H9 (cell line): ENCODE measurements around the gene NPAS1. TPM values are rescaled to one million over a fixed set of nuclear protein-coding genes. Genes with fewer than 3 reads are reported as not detected.
A peak's percentile ranks its signal among the peaks of the same experiment; 100 is the strongest.

Experiments
- DNase-seq: peaks from one replicate; pipeline ENCODE4 v3.0.0-alpha.2; 2017
- H2AFZ ChIP-seq: one replicate; pipeline ENCODE4 v1.6.1; 2013; ENCODE audit warnings: mild to moderate bottlenecking, low read length, control low read depth, moderate library complexity
- H2AK5ac ChIP-seq: 2 replicates; pipeline ENCODE4 v1.6.1; 2013; ENCODE audit warnings: low read length, control low read depth, mixed read lengths; ENCODE audit not compliant: insufficient read length
- H2BK120ac ChIP-seq: one replicate; pipeline ENCODE4 v1.6.1; 2013; ENCODE audit warnings: low read depth, mild to moderate bottlenecking, low read length, control low read depth, inconsistent platforms; ENCODE audit not compliant: poor library complexity, severe bottlenecking
- H2BK12ac ChIP-seq: 2 replicates; pipeline ENCODE4 v1.6.1; 2013; ENCODE audit warnings: low read length, control low read depth, mixed read lengths, low read depth; ENCODE audit not compliant: insufficient read length
- H2BK15ac ChIP-seq: 2 replicates; pipeline ENCODE4 v1.6.1; 2013; ENCODE audit warnings: low read depth, low read length, control low read depth
- H2BK20ac ChIP-seq: one replicate; pipeline ENCODE4 v1.6.1; 2013; ENCODE audit warnings: low read depth, mild to moderate bottlenecking, low read length, control low read depth, inconsistent platforms; ENCODE audit not compliant: poor library complexity, severe bottlenecking
- H2BK5ac ChIP-seq: 2 replicates; pipeline ENCODE4 v1.6.1; 2013; ENCODE audit warnings: low read length, control low read depth, mixed read lengths; ENCODE audit not compliant: insufficient read length
- H3K14ac ChIP-seq: 2 replicates; pipeline ENCODE4 v1.6.1; 2013; ENCODE audit warnings: low read length, control low read depth; ENCODE audit not compliant: insufficient read depth
- H3K18ac ChIP-seq: 2 replicates; pipeline ENCODE4 v1.6.1; 2013; ENCODE audit warnings: low read depth, mild to moderate bottlenecking, mixed read lengths, low read length, control low read depth; ENCODE audit not compliant: insufficient read length
- H3K23ac ChIP-seq: 2 replicates; pipeline ENCODE4 v1.6.1; 2013; ENCODE audit warnings: low read length, control low read depth, mixed read lengths, low read depth; ENCODE audit not compliant: insufficient read length
- H3K23me2 ChIP-seq: 2 replicates; pipeline ENCODE4 v1.6.1; 2013; ENCODE audit warnings: low read depth, mild to moderate bottlenecking, mixed read lengths, low read length, control low read depth; ENCODE audit not compliant: insufficient read length, poor library complexity, severe bottlenecking
- H3K27ac ChIP-seq: 2 replicates; pipeline ENCODE4 v1.5.1; 2013; ENCODE audit warnings: low read length, control low read depth, mixed read lengths, low read depth; ENCODE audit not compliant: insufficient read length
- H3K27me3 ChIP-seq: 2 replicates; pipeline ENCODE4 v1.6.1; 2013; ENCODE audit warnings: low read length, control low read depth, inconsistent platforms; ENCODE audit not compliant: insufficient read depth
- H3K4ac ChIP-seq: 2 replicates; pipeline ENCODE4 v1.6.1; 2013; ENCODE audit warnings: low read depth, mild to moderate bottlenecking, control low read depth, inconsistent platforms, low read length, moderate library complexity
- H3K4me1 ChIP-seq: 2 replicates; pipeline ENCODE4 v1.6.1; 2013; ENCODE audit warnings: low read length, control low read depth, inconsistent platforms; ENCODE audit not compliant: insufficient read depth
- H3K4me2 ChIP-seq: 2 replicates; pipeline ENCODE4 v1.6.1; 2013; ENCODE audit warnings: low read length, control low read depth, mixed read lengths; ENCODE audit not compliant: insufficient read length, insufficient read depth
- H3K56ac ChIP-seq: 2 replicates; pipeline ENCODE4 v1.6.1; 2013; ENCODE audit warnings: low read depth, mild to moderate bottlenecking, mixed read lengths, low read length, control low read depth; ENCODE audit not compliant: insufficient read length
- H3K79me1 ChIP-seq: 2 replicates; pipeline ENCODE4 v1.6.1; 2013; ENCODE audit warnings: low read depth, mild to moderate bottlenecking, moderate library complexity, low read length, control low read depth, inconsistent platforms; ENCODE audit not compliant: insufficient read depth, poor library complexity, severe bottlenecking
- H3K79me2 ChIP-seq: 2 replicates; pipeline ENCODE4 v1.6.1; 2013; ENCODE audit warnings: low read length, control low read depth, inconsistent platforms; ENCODE audit not compliant: insufficient read depth
- H3K9ac ChIP-seq: 2 replicates; pipeline ENCODE4 v1.6.1; 2013; ENCODE audit warnings: low read length, control low read depth, mixed read lengths; ENCODE audit not compliant: insufficient read length; ENCODE audit errors: extremely low read depth
- H3K9me3 ChIP-seq: one replicate; pipeline ENCODE4 v1.6.1; 2013; ENCODE audit warnings: low read depth, low read length, inconsistent platforms; ENCODE audit not compliant: control insufficient read depth
- H3T11ph ChIP-seq: one replicate; pipeline ENCODE4 v1.6.1; 2013; ENCODE audit warnings: mild to moderate bottlenecking, low read length, control low read depth, inconsistent platforms
- H4K20me1 ChIP-seq: one replicate; pipeline ENCODE4 v1.6.1; 2013; ENCODE audit not compliant: control insufficient read depth, insufficient read length, insufficient read depth
- H4K5ac ChIP-seq: 2 replicates; pipeline ENCODE4 v1.6.1; 2013; ENCODE audit warnings: low read depth, mild to moderate bottlenecking, mixed read lengths, low read length, control low read depth; ENCODE audit not compliant: insufficient read length
- H4K8ac ChIP-seq: replicated peaks from 2 replicates; pipeline ENCODE4 v1.6.1; 2013; ENCODE audit warnings: low read length, control low read depth, mixed read lengths, low read depth; ENCODE audit not compliant: insufficient read length
- H4K91ac ChIP-seq: 2 replicates; pipeline ENCODE4 v1.6.1; 2013; ENCODE audit warnings: low read depth, mild to moderate bottlenecking, moderate library complexity, mixed read lengths, low read length, control low read depth; ENCODE audit not compliant: insufficient read length
- H3K27ac Mint-ChIP-seq, 3 experiments: 2 replicates in 2 of 3; 3 replicates in 1 of 3; pipeline ENCODE4 v1.8.0; 2020 to 2021; ENCODE audit warnings: mixed read lengths in 3 of 3, mild to moderate bottlenecking in 1 of 3, moderate library complexity in 1 of 3
- H3K27me3 Mint-ChIP-seq: 2 replicates; pipeline ENCODE4 v1.8.0; 2021; ENCODE audit warnings: low read depth, mild to moderate bottlenecking, moderate library complexity, mixed read lengths
- H3K36me3 Mint-ChIP-seq, 3 experiments: 2 replicates in 2 of 3; 3 replicates in 1 of 3; pipeline ENCODE4 v1.8.0; 2020 to 2021; ENCODE audit warnings: low read depth in 3 of 3, mixed read lengths in 3 of 3; ENCODE audit not compliant: insufficient read depth in 1 of 3
- H3K4me1 Mint-ChIP-seq, 2 experiments: 2 replicates each; pipeline ENCODE4 v1.8.0; 2020; ENCODE audit warnings: mixed read lengths in 2 of 2
- H3K4me3 Mint-ChIP-seq, 2 experiments: 2 replicates in 1 of 2; 3 replicates in 1 of 2; pipeline ENCODE4 v1.8.0; 2020 to 2021; ENCODE audit warnings: mild to moderate bottlenecking in 2 of 2, mixed read lengths in 2 of 2, moderate library complexity in 1 of 2
- H3K9me3 Mint-ChIP-seq, 2 experiments: 2 replicates in 1 of 2; 3 replicates in 1 of 2; pipeline ENCODE4 v1.8.0; 2020; ENCODE audit warnings: mild to moderate bottlenecking in 2 of 2, mixed read lengths in 2 of 2, moderate library complexity in 1 of 2
- WGBS: extraction: QIAGEN DNeasy Blood & Tissue Kit; methylation state at CpG from one replicate; pipeline ENCODE4 v1.1.7; 2013; ENCODE audit warnings: missing lambda C conversion rate, low lambda C conversion rate, mixed read lengths; ENCODE audit not compliant: insufficient read length; ENCODE audit errors: extremely low coverage; 5-methylcytosine and 5-hydroxymethylcytosine counted together
- total RNA-seq: library from RNA; stranded (reverse); gene quantifications from 2 replicates; pipeline ENCODE4 v1.2.1, GENCODE V29; 2021
- TF ChIP-seq, protein P1 (sequence below): fragments of 200-600 bp; sonication (generic); conservative IDR thresholded peaks from 3 replicates; pipeline ENCODE4 v1.8.0; 2021; ENCODE audit warnings: antibody characterized with exemption, mild to moderate bottlenecking

NPAS1 gene
- total RNA-seq, 1 experiment from 2014 or later = 17.8 TPM

DNA sequence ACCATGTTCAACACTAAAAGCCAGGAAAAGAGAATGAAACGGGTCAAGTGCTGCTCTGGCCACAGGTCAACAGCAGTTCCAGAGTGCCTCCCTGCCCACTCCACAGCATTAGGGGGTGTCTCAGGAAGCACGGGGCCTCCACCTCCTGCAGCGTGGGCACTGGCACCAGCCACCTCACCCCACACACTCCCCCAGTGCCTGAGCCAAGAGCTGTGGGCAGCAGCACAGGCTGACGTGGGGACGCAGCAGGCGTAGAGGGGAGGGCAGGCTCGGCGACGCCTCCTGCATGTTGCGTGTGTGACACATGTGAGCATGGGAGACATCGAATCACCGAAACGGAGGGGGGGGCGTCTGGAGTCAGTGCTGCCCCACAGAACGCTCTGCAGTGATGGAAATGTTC, 50.2 kb downstream of the NPAS1 start:
- Mint-ChIP-seq H3K4me1 (peaks cover 0 to 3% of the 10 kb centered on the region in 2 experiments; a peak in 2 of 4 replicates), H3K9me3 (no peaks in the 10 kb centered on the region), H3K27me3 (no peaks in the 10 kb centered on the region), H3K27ac (0 out of 7 replicates have a peak overlapping the region, but pooled peaks of 1 of the 3 experiments have one; percentile 82), H3K36me3 (peaks cover 34 to 72% (median 68%) of the 10 kb centered on the region in 3 experiments; a peak in 6 of 7 replicates), H3K4me3 (no peak overlapping the region)
- Histone ChIP-seq H3K18ac (no peak overlapping the region), H2BK120ac (no peak overlapping the region), H3K27me3 (no peaks in the 10 kb centered on the region), H2BK12ac (no peak overlapping the region), H2BK20ac (no peak overlapping the region), H3K27ac (no peak overlapping the region), H3K9ac (no peak overlapping the region), H2AK5ac (no peak overlapping the region), H4K5ac (no peak overlapping the region), H4K8ac (no peak overlapping the region), H3T11ph (no peak overlapping the region), H3K23ac (no peak overlapping the region), H2BK5ac (no peak overlapping the region), H3K23me2 (no peaks in the 10 kb centered on the region), H3K14ac (no peak overlapping the region), H3K9me3 (no peaks in the 10 kb centered on the region), H2BK15ac (no peak overlapping the region), H2AFZ (no peak overlapping the region), H4K20me1 (no peaks in the 10 kb centered on the region), H3K4me1 (no peaks in the 10 kb centered on the region), H3K79me2 (no peaks in the 10 kb centered on the region), H3K4me2 (no peak overlapping the region), H3K4ac (no peak overlapping the region), H3K56ac (no peak overlapping the region), H4K91ac (no peak overlapping the region), H3K79me1 (no peaks in the 10 kb centered on the region)
- DNase-seq = no peak
- WGBS = no CpG with 5 or more reads among the region's 15 CpGs
- TF ChIP-seq, protein P1, sequence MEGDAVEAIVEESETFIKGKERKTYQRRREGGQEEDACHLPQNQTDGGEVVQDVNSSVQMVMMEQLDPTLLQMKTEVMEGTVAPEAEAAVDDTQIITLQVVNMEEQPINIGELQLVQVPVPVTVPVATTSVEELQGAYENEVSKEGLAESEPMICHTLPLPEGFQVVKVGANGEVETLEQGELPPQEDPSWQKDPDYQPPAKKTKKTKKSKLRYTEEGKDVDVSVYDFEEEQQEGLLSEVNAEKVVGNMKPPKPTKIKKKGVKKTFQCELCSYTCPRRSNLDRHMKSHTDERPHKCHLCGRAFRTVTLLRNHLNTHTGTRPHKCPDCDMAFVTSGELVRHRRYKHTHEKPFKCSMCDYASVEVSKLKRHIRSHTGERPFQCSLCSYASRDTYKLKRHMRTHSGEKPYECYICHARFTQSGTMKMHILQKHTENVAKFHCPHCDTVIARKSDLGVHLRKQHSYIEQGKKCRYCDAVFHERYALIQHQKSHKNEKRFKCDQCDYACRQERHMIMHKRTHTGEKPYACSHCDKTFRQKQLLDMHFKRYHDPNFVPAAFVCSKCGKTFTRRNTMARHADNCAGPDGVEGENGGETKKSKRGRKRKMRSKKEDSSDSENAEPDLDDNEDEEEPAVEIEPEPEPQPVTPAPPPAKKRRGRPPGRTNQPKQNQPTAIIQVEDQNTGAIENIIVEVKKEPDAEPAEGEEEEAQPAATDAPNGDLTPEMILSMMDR = no peak
